ENCODE measurements around the gene ABCC4. TPM values are rescaled to one million over a fixed set of nuclear protein-coding genes. Genes with fewer than 3 reads are reported as not detected.

Gene ABCC4
- total RNA-seq, 1 experiment from 2014 or later: 12.5 TPM

DNA sequence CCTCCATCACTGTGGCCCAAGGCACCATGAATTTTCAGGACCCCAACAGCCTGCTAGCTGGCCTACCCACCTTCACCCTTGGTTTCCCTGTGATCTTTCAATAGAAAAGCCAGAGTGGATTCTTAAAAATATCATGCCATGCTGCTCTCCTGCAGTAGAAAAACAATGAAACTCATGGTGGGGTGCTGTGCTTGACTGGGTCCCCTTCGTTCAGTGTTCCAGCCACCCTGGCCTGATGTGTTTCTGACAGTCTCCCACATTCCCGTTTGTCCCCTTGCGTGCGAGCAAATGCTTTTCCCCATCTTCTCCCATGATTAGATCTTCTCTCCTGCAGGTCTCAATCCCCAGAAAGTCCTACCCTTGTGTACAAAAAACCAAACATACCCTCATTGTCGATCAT lies 43.2 kb downstream of the ABCC4 start:
- H3K36me3 Mint-ChIP-seq (ENCODE audit: insufficient read depth, unreplicated experiment): peaks cover 11% of the 10 kb centered on the region
- peaks cover 7% of the 10 kb centered on the region for H3K9me3 Mint-ChIP-seq (ENCODE audit: low read depth, unreplicated experiment)
- H3K27ac Mint-ChIP-seq (ENCODE audit: unreplicated experiment): peak overlapping the region; percentile 88
- no peaks in the 10 kb centered on the region for H3K27me3 Mint-ChIP-seq (ENCODE audit: unreplicated experiment)
- no TSS peak for BruUV-seq (replicated peaks)
- intact Hi-C loops (cut with micrococcal nuclease; ENCODE audit: unreplicated experiment): no loop called here
- H3K4me3 Mint-ChIP-seq (ENCODE audit: low read depth, unreplicated experiment): peak overlapping the region; percentile 5
- TF ChIP-seq, protein P1, sequence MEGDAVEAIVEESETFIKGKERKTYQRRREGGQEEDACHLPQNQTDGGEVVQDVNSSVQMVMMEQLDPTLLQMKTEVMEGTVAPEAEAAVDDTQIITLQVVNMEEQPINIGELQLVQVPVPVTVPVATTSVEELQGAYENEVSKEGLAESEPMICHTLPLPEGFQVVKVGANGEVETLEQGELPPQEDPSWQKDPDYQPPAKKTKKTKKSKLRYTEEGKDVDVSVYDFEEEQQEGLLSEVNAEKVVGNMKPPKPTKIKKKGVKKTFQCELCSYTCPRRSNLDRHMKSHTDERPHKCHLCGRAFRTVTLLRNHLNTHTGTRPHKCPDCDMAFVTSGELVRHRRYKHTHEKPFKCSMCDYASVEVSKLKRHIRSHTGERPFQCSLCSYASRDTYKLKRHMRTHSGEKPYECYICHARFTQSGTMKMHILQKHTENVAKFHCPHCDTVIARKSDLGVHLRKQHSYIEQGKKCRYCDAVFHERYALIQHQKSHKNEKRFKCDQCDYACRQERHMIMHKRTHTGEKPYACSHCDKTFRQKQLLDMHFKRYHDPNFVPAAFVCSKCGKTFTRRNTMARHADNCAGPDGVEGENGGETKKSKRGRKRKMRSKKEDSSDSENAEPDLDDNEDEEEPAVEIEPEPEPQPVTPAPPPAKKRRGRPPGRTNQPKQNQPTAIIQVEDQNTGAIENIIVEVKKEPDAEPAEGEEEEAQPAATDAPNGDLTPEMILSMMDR (IDR thresholded peaks at IDR 0.05; ENCODE audit: unreplicated experiment): no peak
- H3K4me1 Mint-ChIP-seq (ENCODE audit: low read depth, unreplicated experiment): peaks cover 42% of the 10 kb centered on the region
- DNase-seq: no peak
- CTCF ChIA-PET: no interaction called here

DNA sequence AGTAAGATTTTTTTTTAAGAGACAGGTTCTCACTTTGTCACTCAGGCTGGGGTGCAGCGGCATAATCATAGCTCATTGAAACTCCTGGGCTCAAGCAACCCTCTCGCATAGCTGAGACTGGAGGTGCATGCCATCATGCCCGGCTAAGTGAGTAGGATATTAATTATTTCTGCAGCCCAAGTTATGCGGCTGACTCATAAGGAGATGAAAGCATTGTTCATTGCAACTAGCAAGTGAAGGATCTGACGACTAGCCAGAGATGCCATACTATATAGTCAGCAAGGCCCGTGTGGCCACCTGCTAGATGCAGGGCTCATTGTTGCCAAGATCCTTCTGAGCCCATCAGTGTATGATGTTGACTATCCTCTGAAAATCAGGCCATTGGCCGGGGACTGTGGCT lies 45.2 kb downstream of the ABCC4 start:
- CTCF ChIA-PET: interaction anchor here (0.8 kb wide), 1 partner anchor 41 kb away, joined by 3 read pairs; no protein-coding TSS in a partner anchor
- Mint-ChIP-seq H3K27ac (ENCODE audit: unreplicated experiment) (peak overlapping the region; percentile 85), H3K9me3 (ENCODE audit: low read depth, unreplicated experiment) (peaks cover 7% of the 10 kb centered on the region), H3K36me3 (ENCODE audit: insufficient read depth, unreplicated experiment) (peaks cover 11% of the 10 kb centered on the region), H3K4me1 (ENCODE audit: low read depth, unreplicated experiment) (peaks cover 47% of the 10 kb centered on the region), H3K4me3 (ENCODE audit: low read depth, unreplicated experiment) (peak overlapping the region; percentile 30), H3K27me3 (ENCODE audit: unreplicated experiment) (no peaks in the 10 kb centered on the region)
- peak; percentile 37 for DNase-seq
- BruUV-seq (replicated peaks): no TSS peak
- intact Hi-C loops (cut with micrococcal nuclease; ENCODE audit: unreplicated experiment): no loop called here
- TF ChIP-seq, protein P1 (IDR thresholded peaks at IDR 0.05; ENCODE audit: unreplicated experiment): no peak

DNA sequence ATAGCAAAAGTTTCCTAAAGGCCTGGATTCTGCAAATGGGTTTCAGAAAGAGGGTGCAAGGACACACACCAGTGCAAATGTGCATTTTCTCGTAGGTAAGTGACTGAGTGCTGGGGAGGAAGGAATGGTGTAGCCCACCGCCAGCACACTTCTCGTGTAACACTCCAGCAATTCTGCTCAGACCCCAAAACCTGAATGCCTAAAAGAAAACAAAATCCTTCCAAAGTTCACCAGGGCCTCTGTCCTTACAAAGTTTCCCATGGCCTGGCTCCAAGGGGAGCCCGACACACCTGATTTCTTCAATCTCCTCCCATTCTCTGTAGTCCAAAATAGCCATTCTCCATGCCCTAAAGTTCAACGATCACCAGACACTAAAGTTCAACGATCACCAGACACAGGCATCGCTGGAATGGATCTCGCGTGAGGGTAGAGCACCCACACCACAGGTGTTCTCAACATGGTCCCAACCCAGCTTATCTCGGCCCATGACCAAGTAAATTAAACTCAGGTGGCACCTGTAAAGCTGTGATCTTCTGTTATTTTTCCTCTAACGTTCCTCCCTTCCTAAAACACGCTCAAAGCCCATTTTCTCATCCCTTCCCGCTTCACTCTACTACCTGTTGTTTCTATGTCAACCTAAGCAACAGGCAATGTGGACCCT lies 46.0 kb downstream of the ABCC4 start:
- CTCF ChIA-PET: interaction anchor here (0.8 kb wide), 1 partner anchor 42 kb away, joined by 3 read pairs; no protein-coding TSS in a partner anchor
- peak overlapping the region; percentile 85 for H3K27ac Mint-ChIP-seq (ENCODE audit: unreplicated experiment)

DNA sequence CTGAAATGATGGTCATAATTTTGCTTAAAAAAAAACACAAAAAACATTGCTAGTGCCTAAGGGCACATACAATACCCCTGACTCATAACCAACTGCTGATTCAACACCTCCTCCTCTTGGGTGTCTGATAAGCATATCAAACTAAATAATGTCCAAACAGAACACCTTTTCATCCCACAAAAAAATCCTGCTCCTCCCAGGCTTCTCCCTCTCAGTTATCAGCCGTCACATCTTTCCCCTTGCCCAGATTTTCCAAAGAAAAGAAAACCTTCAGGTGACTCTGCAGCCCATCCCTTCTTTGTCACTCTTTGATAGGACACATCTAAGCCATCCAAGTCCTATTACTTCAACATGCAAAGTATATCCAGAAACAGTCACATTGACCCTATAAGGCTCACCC lies 46.9 kb downstream of the ABCC4 start:
- Mint-ChIP-seq H3K27me3 (ENCODE audit: unreplicated experiment) (no peaks in the 10 kb centered on the region), H3K9me3 (ENCODE audit: low read depth, unreplicated experiment) (peaks cover 7% of the 10 kb centered on the region), H3K36me3 (ENCODE audit: insufficient read depth, unreplicated experiment) (peaks cover 11% of the 10 kb centered on the region), H3K27ac (ENCODE audit: unreplicated experiment) (no peak overlapping the region), H3K4me1 (ENCODE audit: low read depth, unreplicated experiment) (peaks cover 39% of the 10 kb centered on the region), H3K4me3 (ENCODE audit: low read depth, unreplicated experiment) (no peak overlapping the region)
- BruUV-seq (replicated peaks): no TSS peak
- intact Hi-C loops (cut with micrococcal nuclease; ENCODE audit: unreplicated experiment): no loop called here
- CTCF ChIA-PET: no interaction called here
- DNase-seq: no peak
- TF ChIP-seq, protein P1 (IDR thresholded peaks at IDR 0.05; ENCODE audit: unreplicated experiment): no peak

More for the DNA sequence above, 46.0 kb downstream of the ABCC4 start:
- TF ChIP-seq, protein P1 (IDR thresholded peaks at IDR 0.05; ENCODE audit: unreplicated experiment): no peak
- DNase-seq: no peak
- intact Hi-C loops (cut with micrococcal nuclease; ENCODE audit: unreplicated experiment): no loop called here
- peaks cover 11% of the 10 kb centered on the region for H3K36me3 Mint-ChIP-seq (ENCODE audit: insufficient read depth, unreplicated experiment)
- peak overlapping the region; percentile 30 for H3K4me3 Mint-ChIP-seq (ENCODE audit: low read depth, unreplicated experiment)
- no TSS peak for BruUV-seq (replicated peaks)
- no peaks in the 10 kb centered on the region for H3K27me3 Mint-ChIP-seq (ENCODE audit: unreplicated experiment)
- peaks cover 43% of the 10 kb centered on the region for H3K4me1 Mint-ChIP-seq (ENCODE audit: low read depth, unreplicated experiment)
- H3K9me3 Mint-ChIP-seq (ENCODE audit: low read depth, unreplicated experiment): peaks cover 7% of the 10 kb centered on the region
